ENCODE results near the gene CD8B2.
A peak's percentile ranks its signal among the peaks of the same experiment; 100 is the strongest.
"Not testable (repeated sequence)": the region's sequence is repeated elsewhere in the genome, so short reads cannot be mapped to it uniquely, and the experiment has no call there.

Gene CD8B2

GRCh38 chr2:106486551-106487385 is at the start of gene CD8B2:
Gene CD8B2, plus strand, starts transcription at chr2:106487364. Its CDS starts 63 bp downstream, at chr2:106487427.
- FAIRE-seq: not testable (repeated sequence)

DNA sequence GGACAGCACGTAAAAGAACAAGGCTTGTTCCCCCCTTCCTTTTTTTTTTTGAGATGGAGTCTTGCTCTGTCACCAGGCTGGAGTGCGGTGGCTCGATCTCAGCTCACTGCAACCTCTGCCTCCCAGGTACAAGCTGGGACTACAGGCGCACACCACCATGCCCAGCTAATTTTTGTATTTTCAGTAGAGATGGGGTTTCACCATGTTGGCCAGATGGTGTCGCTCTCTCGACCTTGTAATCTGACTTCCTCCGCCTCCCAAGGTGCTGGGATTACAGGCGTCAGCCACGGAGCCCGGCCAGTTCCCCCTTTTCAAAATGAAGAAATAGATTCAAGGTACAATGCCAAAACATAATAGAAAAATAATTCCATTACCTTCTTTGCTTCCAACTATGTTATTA is 25.3 kb upstream of the CD8B2 start:
- not testable (repeated sequence) for FAIRE-seq

DNA sequence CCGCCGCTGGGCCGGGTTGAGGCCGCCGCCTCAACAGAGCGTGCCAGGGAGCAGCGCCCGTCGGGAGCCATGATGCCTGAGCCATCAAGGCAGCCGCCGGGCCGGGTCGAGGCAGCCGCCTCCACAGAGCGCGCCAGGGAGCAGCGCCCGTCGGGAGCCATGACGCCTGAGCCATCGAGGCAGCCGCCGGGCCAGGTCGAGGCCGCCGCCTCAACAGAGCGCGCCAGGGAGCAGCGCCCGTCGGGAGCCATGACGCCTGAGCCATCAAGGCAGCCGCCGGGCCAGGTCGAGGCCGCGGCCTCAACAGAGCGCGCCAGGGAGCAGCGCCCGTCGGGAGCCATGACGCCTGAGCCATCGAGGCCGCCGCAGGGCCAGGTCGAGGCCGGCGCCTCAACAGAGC is 19.6 kb upstream of the CD8B2 start:
- FAIRE-seq: not testable (repeated sequence)

DNA sequence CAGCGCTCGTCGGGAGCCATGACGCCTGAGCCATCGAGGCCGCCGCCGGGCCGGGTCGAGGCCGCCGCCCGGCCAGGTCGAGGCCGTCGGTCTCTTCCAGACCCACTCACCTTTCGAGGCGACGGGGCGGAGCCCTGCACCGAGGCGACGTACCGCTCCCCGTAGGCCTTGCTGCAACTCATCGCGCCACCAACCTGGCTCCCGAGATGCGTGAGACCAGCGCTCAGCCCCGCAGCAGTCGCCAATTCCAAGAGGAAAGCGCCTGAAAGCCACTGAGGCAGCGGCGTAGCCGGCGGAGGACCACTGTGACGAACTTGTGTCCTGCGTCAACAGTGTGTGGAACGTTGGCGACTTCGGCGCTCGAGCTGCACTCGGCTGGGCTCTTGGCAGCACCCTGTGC is 19.1 kb upstream of the CD8B2 start, which contains the start of gene RGPD3:
Gene RGPD3 (minus strand): TSS at position 307 of the 400 bp plus-strand sequence. CDS start 125 bp downstream, at position 182.
- not testable (repeated sequence) for FAIRE-seq

- peak; percentile 80 for FAIRE-seq
These were observed 16.5 kb upstream of the CD8B2 start for GRCh38 chr2:106470658-106471057.

DNA sequence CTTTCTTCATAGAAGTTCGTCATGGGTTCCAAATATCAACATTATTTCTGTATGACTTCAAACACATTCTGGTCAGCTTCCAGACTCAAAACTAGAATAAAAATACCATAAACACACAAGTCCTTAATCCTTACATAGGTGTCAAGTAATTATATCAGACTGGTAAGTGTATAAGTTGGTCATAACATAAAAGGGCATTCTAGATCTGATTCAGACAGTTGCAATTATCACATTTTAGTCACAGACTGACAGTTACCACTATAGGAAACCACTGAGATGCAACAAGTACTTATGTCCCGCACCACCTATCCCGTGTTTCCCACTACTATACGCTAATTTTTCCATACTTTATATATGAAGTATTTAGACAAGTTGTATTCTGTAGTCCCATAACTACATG is 9.5 kb upstream of the CD8B2 start:
- not testable (repeated sequence) for FAIRE-seq

- FAIRE-seq: not testable (repeated sequence)
These were observed 7.6 kb upstream of the CD8B2 start for GRCh38 chr2:106479563-106479962.

DNA sequence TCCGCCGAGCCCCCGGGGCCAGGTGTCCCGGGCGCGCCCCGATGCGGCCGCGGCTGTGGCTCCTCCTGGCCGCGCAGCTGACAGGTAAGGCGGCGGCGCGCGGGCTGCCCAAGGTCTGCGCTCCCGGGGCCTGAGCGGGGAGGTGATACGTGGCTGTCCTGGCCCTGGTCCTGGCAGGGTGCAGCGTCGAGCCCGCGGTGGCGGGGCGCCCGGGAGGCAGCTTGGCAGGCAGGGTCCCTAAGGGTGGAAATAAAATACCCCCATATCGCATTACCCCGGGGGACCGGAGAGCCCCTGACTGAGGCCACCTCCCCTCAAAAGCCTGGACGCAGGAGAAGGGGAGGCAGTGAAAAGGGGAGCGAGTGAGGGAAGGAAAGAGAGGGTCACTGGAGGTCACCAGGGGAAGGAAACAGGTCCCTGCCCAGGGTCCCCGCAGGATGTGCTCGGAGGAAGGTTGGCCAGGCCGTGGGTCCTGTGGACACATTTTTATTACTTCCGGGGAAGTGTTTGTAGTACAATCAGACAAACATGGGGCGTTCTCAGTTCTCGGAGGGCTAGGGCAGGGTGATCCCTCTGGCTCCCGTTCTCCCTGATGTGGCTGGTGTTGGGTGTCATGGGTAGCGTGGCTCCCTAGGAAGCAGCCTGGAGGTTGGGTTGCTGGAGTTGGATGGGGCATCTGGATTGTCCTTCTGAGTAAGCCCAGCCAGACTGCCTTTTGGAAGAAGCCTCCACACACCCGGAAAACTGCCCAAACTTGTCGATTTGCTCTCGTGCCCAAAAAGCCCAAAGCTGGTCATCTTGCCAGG is 425 bp downstream of the CD8B2 start:
- not testable (repeated sequence) for FAIRE-seq

GRCh38 chr2:106489701-106490100 is 2.5 kb downstream of the CD8B2 start:
- FAIRE-seq: not testable (repeated sequence)

DNA sequence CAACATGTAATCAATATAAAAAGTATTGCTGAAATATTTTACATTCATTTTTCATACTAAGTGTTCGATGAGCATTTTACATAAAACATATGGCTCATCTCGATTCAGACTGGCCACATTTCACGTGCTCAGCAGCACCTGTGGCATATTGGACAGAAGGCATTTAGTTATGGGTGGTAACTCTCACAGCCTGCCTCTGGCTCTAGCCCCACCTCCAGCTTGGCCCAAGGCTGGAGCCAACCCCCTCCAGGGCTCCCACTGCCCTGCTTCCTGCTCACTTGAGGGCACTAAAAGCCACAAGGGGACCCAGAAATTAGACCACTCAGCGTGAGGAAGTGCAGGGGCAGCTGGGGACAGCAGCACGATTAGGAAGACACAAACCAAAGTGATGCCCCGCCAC is 5.2 kb downstream of the CD8B2 start:
- FAIRE-seq: not testable (repeated sequence)

DNA sequence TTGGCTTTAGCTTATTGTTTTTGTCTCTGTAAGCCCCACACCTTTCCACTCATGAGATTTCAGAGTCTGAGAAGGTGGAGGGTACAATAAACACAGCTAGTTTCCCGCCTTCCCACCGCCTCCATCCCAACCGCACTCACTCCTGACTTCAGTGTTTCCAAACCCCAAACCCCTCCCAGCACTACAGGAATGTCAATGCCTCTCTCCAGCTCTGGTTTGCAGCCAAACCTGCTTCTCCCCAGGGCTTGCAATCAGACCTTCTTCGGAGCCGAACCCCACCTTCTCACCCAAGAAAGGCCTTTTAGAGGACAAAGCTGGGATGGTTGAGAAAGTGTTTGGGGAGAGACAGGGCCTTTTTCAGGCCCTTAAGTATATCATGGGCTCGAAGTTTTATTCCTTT is 5.7 kb downstream of the CD8B2 start:
- not testable (repeated sequence) for FAIRE-seq

- FAIRE-seq: not testable (repeated sequence)
These were observed 11.4 kb downstream of the CD8B2 start for GRCh38 chr2:106498549-106498948.

DNA sequence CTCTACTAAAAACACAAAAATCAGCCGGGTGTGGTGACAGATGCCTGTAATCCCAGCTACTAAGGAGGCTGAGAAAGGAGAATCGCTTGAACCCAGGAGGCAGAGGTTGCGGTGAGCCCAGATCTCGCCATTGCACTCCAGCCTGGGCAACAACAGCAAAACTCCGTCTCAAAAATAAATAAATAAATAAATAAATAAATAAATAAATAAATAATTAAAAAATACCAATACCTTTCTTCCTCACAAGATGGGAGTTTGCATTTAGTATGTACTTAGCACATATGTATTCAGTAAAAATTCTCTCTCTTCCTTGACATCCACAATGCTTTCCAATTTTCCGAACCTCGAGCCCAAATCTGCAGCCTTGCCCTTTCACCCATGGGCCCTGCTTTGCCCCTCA is 13.2 kb downstream of the CD8B2 start:
- FAIRE-seq: not testable (repeated sequence)

DNA sequence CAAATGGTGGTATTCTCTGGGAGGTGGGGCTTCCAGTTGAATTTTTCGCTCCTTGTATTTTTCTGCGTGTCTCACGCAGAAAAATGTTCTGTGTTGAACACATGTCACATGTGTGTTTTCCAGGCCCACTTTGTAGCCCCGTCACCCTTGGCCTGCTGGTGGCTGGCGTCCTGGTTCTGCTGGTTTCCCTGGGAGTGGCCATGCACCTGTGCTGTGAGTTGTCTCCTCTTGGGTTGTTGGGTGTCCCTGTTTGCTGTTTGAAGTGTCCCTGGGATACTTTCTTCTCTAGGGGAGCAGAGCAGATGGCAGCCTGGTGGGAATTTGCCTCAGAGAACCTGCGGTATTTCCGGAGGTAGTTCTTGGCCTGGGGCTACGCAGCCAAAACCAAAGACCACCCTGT is 15.2 kb downstream of the CD8B2 start:
- not testable (repeated sequence) for FAIRE-seq

DNA sequence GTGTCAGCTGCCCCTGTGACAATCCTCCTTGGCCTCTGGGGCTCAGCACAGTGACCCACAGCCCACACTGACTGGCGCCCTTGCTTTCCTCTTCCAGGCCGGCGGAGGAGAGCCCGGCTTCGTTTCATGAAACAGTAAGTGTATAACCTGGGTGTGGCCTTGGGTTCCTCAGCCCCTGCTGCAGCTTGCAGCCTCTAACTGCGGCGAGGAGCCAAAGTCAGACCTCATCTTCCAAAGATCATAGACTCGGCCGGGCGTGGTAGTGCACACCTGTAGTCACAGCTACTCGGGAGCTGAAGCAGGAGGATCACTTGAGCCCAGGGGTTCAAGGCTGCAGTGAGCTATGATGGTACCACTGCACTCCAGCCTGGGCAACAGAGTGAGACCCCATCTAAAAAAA is 17.0 kb downstream of the CD8B2 start:
- not testable (repeated sequence) for FAIRE-seq

GRCh38 chr2:106504787-106505186 is 17.6 kb downstream of the CD8B2 start:
- not testable (repeated sequence) for FAIRE-seq

DNA sequence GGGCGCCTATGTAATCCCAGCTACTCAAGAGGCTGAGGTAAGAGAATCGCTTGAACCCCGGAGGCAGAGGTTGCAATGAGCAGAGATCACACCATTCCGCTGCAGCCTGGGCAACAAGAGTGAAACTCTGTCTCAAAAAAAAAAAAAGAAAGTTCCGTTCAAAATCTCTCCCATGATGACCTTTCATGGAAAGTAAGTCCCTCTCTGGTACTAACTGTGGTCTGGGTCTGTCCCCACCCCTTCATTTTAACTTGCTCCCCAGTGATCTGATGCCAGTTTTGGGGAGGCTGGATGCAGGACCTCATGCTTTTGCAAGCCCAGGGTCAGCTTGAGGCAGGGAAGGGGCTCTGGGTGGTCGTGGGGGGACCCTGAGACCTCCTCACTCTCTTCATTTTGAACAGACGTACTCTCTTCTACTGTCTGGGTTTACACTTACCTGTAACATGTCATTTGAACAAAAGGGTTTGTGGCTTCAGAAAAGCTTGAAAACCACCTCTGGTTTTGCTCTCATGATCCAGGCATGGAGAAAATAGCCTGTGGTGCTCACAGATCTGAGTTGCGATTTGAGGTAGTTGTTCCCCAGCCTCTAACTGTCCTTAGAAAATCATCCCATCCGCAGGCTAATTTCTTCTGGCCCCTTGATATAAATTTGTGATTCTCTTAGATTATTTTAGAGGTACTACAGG is 19.0 kb downstream of the CD8B2 start:
- not testable (repeated sequence) for FAIRE-seq

DNA sequence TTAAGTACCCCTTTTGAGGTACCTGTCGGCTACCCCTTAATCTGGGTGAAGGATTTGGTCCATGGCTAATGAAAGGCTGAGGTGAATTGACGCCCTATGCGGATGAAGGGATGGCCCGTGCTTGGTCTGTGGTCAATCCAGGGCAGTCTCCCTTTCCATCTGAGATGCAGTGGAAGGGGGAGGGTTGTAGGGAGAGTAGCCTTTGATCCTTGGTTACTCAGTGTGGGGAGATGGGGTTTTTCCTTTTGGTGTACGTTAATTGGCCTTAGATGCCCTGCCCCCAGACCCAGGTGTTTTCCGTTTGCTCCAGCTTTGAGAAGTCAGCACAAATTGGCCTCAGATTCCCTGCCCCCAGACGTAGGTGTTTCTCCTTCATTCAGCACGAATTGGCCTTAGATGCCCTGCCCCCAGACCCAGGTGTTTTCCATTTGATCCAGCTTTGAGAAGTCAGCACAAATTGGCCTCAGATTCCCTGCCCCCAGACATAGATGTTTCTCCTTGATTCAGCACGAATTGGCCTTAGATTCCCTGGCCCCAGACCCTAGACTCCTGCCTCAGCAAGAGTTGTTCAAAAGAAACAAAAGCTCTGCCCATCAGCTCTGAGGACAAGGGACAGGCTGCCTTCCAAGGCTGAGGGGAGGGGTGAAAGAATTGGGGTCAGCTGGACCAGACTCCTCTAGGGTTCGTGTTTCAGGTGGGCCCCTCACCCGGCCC is 21.7 kb downstream of the CD8B2 start:
- not testable (repeated sequence) for FAIRE-seq

DNA sequence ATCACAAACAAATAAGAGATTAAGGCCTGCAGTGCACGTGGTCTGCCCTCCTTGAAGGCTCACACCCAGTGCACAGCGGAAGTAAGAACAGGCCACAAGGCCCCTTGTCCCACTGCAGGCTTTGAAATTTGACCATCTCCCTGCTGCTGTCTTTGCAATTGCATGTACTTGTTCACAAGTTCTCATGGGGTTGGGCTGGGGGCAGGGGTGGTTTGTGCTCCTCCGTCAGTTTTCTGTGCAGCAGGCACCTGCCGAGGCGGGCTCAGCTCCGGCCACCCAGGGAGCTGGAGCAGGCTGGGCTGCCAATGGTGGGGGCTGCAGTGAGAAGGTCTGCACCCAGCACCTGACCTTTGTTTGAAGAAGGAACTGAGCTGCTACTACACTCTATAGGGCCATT is 22.2 kb downstream of the CD8B2 start:
- not testable (repeated sequence) for FAIRE-seq

- peak; percentile 58 for FAIRE-seq
These were observed 23.6 kb downstream of the CD8B2 start for GRCh38 chr2:106510791-106511190.

DNA sequence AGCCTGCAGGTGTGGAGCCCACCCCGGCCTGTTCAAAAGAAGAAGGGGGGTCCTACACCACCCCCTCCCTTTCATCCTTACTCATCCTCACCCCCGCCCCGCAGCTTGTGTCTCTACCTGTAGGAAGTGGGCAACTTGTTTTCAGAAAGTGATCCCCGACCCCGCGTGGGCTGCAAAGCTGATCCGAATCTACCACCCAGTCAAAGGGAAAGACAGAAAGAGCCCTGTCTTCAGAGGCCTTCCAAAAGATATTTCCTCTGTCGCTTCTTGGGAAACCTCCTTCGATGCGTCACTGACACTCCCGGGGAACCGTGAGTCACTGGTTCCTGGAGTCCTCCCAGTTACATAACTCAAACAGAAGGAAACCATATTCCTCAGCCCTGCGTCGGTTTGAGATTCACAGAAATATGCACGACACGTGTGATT is 24.3 kb downstream of the CD8B2 start:
- not testable (repeated sequence) for FAIRE-seq

GRCh38 chr2:106511934-106512333 is 24.8 kb downstream of the CD8B2 start:
- not testable (repeated sequence) for FAIRE-seq
